Activated CD4-positive, alpha-beta T cell treated with anti-CD3 and anti-CD28 coated beads, Interleukin-2, amount 50 U/mL, for 1 hour (primary cell): ENCODE measurements around the gene MARK4.

Experiments
- DNase-seq: peaks from one replicate; pipeline ENCODE4 v3.0.0-alpha.2; 2020

Gene MARK4

DNA sequence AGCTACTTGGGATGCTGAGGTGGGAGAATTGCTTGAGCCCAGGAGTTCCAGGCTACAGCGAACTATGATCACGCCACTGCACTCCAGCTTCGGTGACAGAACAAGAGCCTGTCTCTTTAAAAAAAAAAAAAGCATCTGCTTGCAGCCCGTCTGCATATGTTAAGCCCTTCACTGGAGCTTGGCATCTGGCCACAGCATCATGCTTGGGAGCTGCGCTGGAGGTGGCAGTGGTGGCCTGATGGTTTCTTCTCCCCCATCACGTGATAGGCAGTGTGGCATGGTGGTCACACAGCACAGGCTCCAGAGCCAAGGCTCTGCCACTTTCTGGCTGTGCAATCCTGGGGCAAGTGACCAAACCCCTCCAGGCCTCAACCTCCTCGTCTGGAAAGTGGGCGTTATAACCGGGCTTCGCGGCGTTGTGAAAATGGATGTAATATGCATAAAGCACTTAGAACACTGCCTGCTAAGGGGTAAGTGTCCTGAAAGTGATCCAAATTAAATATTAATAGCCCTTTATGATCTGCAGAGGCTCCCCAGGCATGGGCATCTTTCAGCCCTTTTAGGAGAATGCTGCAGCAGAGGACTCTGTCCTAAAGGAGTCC is 24.4 kb downstream of the MARK4 start:
- no peak for DNase-seq

GRCh38 chr19:45276284-45276687 is 25.2 kb downstream of the MARK4 start:
- DNase-seq: no peak

DNA sequence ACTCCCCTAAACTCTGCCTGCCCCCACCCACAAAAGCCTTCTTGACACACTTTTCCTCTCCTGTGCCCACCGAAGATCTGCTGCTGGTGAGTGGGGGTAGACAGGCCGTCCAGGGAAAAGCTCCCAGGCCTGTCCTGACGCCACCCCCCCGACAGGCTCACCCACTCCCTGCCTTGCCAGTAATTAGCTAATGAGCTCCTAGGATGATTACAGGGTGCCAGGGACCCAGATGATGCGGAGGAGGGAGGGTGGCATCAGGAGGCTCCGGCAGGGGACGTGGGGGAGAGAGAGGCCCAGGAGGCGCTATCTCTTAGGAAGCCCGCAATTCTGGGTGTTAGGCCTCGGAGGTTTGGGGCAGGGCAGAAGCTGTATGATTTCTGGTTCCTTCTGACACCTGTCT is 27.0 kb downstream of the MARK4 start:
- DNase-seq: no peak

DNA sequence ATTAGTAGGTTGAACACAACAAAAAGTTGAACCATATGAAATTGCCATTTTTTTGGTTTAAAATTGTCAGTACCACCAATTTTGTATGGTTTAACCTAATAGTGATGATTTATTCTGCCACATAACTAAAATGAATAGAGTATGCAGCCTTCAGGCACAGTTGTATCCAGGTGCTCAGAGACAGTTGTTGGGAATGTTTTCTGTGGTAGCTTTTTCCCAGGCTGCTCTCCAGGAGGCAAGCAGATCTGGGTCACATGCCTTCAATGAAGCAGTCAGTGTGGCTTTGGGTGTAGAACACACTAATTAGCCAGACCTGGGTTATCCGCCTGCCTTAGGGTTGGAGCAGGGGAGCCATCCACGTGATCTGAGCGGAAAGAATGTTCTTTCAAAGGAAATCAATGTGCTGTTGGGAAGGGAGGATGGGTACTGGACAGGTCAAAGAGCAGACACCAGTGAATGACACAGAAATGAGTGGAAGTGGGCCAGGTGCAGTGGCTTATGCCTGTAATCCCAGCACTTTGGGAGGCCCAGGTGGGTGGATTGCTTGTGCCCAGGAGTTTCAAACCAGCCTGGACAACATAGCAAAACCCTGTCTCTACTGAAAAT is 28.6 kb downstream of the MARK4 start:
- DNase-seq: no peak

DNA sequence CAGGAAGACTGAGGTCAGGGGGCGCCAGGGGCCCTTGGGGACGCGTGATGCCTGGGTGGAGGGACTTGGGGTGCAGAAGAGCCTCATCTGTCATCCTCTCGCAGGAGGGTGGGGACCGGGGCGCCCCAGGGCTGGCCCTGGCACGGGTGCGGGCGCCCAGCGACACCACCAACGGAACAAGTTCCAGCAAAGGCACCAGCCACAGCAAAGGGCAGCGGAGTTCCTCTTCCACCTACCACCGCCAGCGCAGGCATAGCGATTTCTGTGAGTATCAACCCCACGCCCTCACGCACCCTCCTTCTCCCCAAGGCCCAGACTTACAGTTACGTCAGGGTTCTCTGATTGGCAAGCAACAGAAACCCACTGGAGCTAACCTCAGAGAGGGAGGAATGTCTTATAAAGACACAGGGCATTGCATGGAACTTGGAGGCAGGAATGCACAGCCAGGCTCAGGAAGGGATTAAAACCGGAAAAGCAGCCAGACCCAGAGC is 29.4 kb downstream of the MARK4 start:
- DNase-seq: no peak

DNA sequence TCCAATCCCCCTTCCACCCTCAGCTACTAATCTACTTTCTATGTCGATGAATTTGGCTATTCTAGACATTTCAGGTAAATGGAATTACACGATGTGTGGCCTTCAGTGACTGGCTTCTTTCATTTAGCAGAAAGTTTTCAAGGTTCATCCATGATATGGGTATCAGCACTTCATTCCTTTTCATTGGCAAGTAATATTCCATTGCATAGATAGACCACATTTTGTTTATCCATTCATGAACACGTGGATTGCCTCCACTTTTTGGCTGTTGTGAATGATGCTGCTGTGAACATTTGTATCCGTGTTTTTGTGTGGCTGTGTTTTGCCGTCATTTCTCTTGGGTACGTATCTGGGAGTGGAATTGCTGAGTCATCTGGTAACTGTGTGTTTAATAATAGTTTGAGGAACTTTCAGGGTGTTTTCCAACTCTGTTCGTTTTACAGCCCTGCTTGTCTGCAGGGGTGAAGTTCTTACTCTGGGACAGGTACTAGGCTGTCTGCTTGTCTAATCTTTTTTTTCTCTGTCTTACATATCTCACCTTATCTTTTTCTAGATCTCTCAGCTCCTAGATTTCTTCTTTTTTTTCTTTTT is 32.5 kb downstream of the MARK4 start:
- DNase-seq: no peak

- no peak for DNase-seq
These were observed 39.4 kb downstream of the MARK4 start for GRCh38 chr19:45290381-45290931.

DNA sequence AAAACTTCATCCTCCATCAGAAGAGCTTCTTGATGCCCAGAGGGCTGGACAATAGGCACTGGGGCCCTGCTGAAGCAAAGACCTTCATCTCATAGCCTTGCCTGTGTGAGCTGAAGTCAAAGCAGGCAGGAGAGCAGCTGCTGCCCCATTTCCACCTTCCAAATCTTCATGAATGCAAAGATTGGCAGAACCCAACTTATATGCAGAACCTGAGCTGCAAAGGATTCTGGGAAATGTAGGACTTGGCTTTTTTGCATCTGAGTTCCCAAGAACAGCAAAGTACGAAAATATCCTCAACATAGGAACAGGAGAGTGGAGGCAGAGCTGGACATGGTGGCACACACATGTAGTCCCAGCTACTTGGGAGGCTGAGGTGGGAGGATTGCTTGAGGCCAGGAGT is 40.8 kb downstream of the MARK4 start:
- no peak for DNase-seq

- no peak for DNase-seq
These were observed 42.6 kb downstream of the MARK4 start for GRCh38 chr19:45293682-45294081.

- DNase-seq: no peak
These were observed 43.4 kb downstream of the MARK4 start for GRCh38 chr19:45294291-45295029.

DNA sequence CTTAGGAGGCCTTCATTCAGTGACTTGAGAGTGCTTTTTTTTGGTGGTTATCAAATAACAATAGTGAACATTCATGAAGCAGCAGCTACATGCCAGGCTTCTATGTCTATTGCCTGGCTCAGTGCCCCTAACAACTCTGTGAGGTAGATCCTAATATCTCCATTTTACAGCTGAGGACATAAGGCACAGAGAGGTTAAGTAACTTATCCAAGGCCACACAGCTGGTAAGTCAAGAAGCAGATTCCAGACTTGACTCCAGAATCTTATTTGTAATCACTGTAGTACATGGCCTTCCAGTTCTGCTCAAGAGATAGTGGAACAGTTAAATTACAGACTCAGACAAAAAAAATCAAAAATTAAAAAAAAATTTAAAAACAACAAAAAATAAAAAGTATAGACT is 44.8 kb downstream of the MARK4 start:
- DNase-seq: no peak

DNA sequence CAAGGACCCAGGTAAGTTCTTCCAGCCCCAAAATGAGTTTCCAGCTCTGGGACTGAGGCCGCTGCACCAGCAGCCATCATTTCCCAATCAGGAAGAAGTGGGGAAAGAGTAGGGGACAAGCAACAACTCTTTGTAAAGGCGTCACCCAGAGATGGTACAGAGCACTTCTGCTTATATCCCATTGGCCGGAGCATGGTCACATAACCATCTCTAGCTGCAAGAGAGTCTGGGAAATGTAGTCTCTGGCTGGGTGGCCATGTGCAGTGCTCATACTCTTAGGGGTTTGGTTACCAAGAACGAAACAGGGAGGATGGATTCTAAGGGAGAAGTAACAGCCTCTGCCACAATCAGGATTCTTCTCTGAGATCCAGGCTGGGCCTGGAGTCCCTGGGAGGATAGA is 45.3 kb downstream of the MARK4 start:
- DNase-seq: no peak

GRCh38 chr19:45297674-45298073 is 46.6 kb downstream of the MARK4 start:
- DNase-seq: no peak

DNA sequence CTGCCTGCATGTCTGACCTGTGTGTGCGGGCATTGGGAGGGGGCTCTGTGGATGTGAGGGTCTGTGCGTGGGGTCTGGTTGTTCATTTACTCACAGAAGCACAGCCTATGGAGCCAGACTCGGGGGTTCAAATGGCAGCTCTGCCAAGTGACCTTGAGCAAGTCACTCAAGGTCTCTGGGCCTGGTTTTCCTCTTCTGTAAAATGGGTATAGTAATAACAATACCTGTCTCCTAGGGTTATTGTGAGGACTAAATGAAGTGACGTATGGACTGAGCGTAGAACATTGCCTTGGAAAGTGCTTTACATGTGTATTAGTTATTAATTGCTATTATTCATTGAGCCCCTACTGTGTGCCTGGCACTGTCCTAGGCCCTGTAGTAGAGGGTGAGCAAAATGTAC is 47.2 kb downstream of the MARK4 start:
- DNase-seq: no peak

DNA sequence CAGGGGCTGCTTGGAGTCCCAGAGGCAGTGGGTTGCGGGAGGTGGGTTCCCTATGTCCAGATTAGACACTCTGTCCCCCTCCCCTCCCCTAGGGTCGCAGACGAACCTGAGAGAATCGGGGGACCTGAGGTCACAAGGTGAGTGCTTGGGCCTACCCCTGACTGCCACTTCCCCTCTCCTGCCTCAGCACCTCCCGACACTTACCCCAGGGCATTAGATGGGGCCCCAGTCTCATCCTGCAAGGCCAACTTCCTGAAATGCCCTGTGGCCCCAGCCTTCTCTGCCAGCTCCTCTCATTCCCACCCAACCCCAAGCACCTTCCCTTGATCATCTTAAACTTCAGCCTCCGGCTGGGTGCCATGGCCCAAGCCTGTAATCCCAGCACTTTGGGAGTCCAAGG is 48.6 kb downstream of the MARK4 start:
- DNase-seq: no peak

GRCh38 chr19:45302416-45302815 is 51.3 kb downstream of the MARK4 start:
- no peak for DNase-seq

GRCh38 chr19:45303269-45304060 is 52.4 kb downstream of the MARK4 start:
- DNase-seq: no peak

DNA sequence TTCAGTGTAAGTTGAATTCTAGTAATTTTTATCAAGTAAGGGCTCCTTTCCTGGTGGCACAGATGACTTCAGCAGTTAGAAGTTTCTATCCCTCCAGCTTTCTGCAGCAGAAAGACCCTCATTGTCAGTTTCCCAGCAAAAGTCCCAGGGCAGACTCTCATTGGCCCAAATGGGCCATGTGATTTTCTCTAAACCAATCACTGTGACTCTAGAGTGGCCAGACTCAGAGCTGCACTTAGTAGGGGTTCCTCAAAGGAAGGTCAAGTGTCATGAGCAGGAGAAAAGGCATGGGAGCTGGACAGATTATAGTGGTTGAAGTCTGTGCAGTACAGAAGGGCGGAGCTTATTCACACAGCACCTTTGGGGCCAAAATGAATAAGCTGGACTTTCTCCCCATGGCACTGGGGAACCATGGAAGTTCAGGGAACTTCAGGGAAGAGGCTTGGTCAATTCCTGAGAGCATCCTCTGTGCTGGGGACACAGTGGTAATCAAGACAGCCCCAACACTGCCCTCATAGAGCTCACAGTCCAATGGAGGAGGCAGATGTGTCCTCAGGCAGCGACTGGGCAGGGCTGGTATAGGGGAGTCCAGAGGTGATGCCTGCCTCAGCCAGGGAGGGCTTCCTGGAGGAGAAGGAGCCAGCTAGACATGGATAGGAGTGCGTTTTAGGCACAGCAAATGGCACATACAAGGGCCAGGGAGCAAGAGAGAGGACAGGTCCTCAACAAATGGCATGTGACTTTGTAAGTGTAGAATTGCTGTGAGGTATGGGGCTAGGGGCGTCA is 53.3 kb downstream of the MARK4 start:
- DNase-seq: no peak

DNA sequence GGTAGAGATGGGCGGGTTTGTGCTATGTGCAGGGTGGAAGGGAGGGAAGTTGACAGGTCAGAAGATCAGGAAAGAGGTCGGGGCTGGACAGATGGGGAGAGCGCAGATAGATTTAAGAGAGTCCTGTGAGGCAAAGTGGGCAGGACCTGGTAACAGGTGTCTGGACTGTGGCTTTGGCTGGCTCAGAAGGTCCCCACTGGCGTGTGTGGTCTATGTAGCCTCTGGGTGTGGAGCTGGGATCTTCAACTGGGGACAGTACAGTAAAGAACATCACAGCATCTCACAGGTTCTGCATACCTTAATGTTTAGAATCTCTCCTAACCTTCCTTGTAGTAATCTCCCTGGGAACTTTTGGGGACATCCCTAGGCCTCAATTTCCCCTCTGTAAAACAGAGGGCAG is 53.9 kb downstream of the MARK4 start:
- DNase-seq: no peak

GRCh38 chr19:45305421-45305820 is 54.4 kb downstream of the MARK4 start:
- DNase-seq: no peak

DNA sequence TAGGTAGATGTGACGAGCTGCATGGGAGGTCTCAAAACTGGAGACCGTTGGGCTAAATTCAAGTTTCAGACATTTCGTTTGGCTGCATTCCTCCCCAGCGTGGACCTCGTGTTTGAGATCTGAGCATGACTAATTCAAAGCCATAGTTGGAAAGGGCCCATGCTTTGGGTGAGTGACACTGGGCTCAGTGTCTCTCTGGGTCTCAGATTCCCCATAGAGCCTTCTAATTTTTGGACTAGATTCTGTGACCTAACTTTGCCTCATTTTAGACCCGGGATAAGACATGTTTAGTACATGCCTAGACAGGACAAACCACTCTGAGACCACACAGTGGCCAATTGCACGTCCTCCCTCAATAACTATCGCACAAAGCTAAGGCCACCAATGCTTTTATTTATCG is 55.0 kb downstream of the MARK4 start:
- no peak for DNase-seq

- DNase-seq: no peak
These were observed 55.5 kb downstream of the MARK4 start for GRCh38 chr19:45306518-45307027.
